ENCODE results near the gene FRK.

FRK gene

DNA sequence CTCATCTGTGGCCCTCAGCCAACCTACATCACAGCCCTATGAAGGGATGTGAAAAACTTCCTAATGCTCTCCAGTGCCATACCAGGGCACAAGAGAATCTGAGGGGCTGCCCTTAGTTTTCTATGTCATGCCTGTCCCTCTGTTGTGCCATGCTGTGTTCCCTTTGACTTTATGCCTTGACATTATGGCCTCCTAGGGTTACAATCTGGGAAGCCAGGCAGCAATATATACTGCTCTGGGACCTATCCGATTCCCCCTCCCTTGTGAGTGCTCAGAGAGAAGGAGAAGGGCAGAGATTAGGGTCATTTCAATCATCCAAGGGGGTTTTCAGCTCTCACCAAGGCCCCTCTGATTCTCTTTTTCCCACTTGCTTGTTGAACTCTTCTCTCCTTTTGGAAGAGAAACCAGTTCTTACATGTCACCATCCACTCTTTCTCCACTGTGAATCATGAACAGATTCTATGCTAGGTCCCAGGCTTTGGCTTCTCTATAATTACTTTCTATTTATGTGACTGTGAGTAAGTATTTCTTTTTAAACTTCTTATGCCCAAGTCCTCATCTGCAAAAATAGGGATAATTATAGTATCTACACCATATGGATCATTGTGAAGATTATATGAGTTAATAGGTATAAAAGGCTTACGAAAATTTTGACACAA lies 14.2 kb upstream of the FRK start:
- Histone ChIP-seq H3K4me3 (ENCODE audit: low read depth, low read length) (no peak overlapping the region), H3K36me3 (ENCODE audit: control insufficient read depth, insufficient read depth, low read length) (no peaks in the 10 kb centered on the region), H3K9me3 (ENCODE audit: control insufficient read depth, insufficient read depth, low read length) (no peaks in the 10 kb centered on the region), H3K4me1 (ENCODE audit: control insufficient read depth, insufficient read depth, low read length) (0 out of 2 replicates have a peak, but pooled peaks cover 3% of the 10 kb centered on the region), H3K9ac (ENCODE audit: low read depth, low read length) (no peak overlapping the region), H3K27ac (ENCODE audit: low read depth, low read length) (no peak overlapping the region), H3K27me3 (ENCODE audit: control insufficient read depth, insufficient read depth, low read length) (no peaks in the 10 kb centered on the region)

DNA sequence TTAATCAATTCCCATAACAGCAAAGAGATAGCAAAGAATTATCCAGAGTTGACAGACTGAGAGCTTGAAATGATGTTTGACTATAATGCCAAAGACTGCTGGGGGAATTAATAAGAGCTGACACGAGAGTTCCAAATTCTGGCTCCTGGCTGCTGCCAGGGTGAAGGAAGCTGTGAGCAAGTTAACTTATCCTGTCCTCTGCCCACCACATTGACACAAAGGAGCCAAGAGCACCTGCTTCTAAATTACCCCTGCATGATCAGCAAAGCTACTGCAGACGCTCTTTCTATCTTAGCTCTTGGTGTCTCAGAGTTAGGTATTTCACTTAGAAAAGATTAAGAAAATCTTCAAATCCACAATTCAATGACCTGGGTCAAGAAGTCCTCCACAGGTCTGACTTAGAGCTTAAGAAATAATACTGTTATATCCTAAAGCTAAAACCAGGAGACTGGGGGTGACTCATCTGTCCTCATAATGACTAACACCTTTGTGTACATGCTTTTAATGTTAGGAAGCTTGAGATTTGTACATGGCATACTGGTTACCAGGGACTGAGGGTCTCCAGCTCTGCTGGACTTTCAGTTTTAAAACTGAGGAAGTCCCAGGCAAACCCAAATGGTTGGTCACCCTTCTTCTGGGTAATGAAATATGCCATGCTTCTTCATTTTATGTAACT lies 13.2 kb upstream of the FRK start:
- H3K9me3 ChIP-seq (ENCODE audit: control insufficient read depth, insufficient read depth, low read length): no peaks in the 10 kb centered on the region
- H3K36me3 ChIP-seq (ENCODE audit: control insufficient read depth, insufficient read depth, low read length): no peaks in the 10 kb centered on the region
- H3K9ac ChIP-seq (ENCODE audit: low read depth, low read length): no peak overlapping the region
- 0 out of 2 replicates have a peak, but pooled peaks cover 6% of the 10 kb centered on the region for H3K4me1 ChIP-seq (ENCODE audit: control insufficient read depth, insufficient read depth, low read length)
- no peaks in the 10 kb centered on the region for H3K27me3 ChIP-seq (ENCODE audit: control insufficient read depth, insufficient read depth, low read length)
- no peak overlapping the region for H3K4me3 ChIP-seq (ENCODE audit: low read depth, low read length)
- no peak overlapping the region for H3K27ac ChIP-seq (ENCODE audit: low read depth, low read length)

DNA sequence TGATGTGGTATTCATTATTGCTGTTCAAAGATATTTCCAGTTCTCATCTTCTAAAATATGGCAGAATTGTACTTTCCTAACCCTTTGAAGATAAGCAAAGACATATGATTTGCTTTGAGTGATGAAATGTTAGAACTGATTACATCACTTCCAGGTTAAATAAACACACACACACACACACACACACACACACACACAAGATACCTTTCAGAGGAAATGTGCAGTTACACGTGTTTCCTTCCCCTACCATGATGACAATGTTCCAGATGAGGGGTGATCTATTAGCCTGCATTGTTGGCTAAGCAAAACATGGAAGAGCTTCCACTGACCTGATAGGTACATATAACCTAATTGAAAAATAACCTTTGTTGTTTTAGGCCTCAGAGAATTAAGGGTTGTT lies 11.7 kb upstream of the FRK start:
- Histone ChIP-seq H3K4me1 (ENCODE audit: control insufficient read depth, insufficient read depth, low read length) (0 out of 2 replicates have a peak, but pooled peaks cover 6% of the 10 kb centered on the region), H3K27me3 (ENCODE audit: control insufficient read depth, insufficient read depth, low read length) (no peaks in the 10 kb centered on the region), H3K36me3 (ENCODE audit: control insufficient read depth, insufficient read depth, low read length) (no peaks in the 10 kb centered on the region), H3K9me3 (ENCODE audit: control insufficient read depth, insufficient read depth, low read length) (no peaks in the 10 kb centered on the region), H3K4me3 (ENCODE audit: low read depth, low read length) (no peak overlapping the region), H3K9ac (ENCODE audit: low read depth, low read length) (no peak overlapping the region), H3K27ac (ENCODE audit: low read depth, low read length) (no peak overlapping the region)

DNA sequence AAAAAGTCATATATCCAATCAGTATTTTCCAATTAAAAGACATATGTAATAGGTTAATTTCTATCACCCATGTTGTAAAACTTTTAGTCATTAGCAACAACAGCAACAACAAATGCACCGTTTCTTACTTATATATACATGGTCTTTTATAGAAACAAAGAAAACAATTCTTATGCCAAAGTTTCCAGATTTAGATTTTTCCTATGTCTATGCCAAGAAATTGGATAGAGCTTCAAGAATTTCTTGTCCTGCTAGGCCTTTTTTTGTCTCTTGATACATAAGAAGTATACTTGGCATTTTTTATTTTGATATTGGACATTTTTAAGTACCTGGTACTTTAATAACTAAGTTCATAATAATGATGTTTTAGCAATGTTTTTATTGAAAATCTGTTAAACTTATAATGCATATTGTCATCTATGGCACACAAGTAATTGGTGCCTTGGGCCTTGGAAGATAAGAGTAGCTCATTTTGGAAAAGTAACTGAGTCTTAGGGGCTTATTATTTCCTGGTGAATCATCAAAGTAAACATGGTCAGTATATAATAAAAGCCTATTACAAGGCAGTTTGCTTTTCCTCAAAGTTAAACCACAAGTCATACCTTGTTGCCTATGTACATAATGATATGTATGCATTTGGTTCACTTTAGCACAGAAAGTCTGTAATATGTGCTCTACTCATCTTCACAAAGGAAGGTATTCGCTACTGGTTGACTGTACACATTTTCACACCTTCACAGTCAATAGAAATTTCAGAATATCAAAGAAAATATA lies 10.1 kb upstream of the FRK start:
- Histone ChIP-seq H3K9ac (ENCODE audit: low read depth, low read length) (no peak overlapping the region), H3K4me1 (ENCODE audit: control insufficient read depth, insufficient read depth, low read length) (0 out of 2 replicates have a peak, but pooled peaks cover 6% of the 10 kb centered on the region), H3K36me3 (ENCODE audit: control insufficient read depth, insufficient read depth, low read length) (no peaks in the 10 kb centered on the region), H3K4me3 (ENCODE audit: low read depth, low read length) (no peak overlapping the region), H3K27ac (ENCODE audit: low read depth, low read length) (no peak overlapping the region), H3K9me3 (ENCODE audit: control insufficient read depth, insufficient read depth, low read length) (no peaks in the 10 kb centered on the region), H3K27me3 (ENCODE audit: control insufficient read depth, insufficient read depth, low read length) (no peaks in the 10 kb centered on the region)

DNA sequence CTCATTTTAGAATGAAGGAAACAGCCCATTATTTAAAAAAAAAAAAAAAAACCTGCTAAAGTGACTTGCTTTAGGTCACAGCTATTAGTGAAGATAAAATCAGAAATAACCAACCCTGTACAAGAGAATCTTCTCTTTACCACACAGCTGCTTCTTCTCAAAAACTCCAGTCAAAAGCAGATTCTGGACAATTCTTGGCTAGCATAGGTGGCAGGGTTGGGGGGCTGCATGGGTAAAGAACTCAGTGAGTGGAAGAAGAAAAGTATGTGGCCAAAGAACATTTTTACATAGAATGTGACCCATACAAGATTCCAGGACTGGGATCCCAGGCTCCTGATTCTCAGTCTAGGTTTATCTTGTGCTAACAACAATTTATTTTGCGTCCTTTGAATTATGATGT lies 9.4 kb upstream of the FRK start:
- Histone ChIP-seq H3K4me1 (ENCODE audit: control insufficient read depth, insufficient read depth, low read length) (0 out of 2 replicates have a peak, but pooled peaks cover 6% of the 10 kb centered on the region), H3K9me3 (ENCODE audit: control insufficient read depth, insufficient read depth, low read length) (no peaks in the 10 kb centered on the region), H3K36me3 (ENCODE audit: control insufficient read depth, insufficient read depth, low read length) (no peaks in the 10 kb centered on the region), H3K9ac (ENCODE audit: low read depth, low read length) (no peak overlapping the region), H3K27ac (ENCODE audit: low read depth, low read length) (no peak overlapping the region), H3K4me3 (ENCODE audit: low read depth, low read length) (no peak overlapping the region), H3K27me3 (ENCODE audit: control insufficient read depth, insufficient read depth, low read length) (no peaks in the 10 kb centered on the region)

DNA sequence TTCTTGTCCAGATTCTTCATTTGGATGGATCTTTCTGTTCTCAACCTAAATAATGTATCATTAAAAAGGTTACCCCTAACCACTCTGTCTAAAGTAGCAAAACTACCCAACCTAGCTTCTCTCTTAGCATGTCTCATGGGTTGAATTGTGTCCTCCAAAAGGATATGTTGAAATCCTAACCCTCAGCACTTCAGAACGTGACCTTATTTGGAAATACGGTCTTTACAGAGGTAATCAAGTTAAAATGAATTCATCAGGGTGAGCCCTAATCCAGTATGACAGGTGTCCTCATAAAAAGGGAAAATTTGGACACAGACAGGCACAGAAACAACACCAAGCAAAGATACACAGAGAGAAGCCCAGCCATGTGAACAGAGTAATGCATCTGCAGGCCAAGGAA lies 6.1 kb upstream of the FRK start:
- H3K36me3 ChIP-seq (ENCODE audit: control insufficient read depth, insufficient read depth, low read length): no peaks in the 10 kb centered on the region
- H3K9ac ChIP-seq (ENCODE audit: low read depth, low read length): no peak overlapping the region
- no peak overlapping the region for H3K27ac ChIP-seq (ENCODE audit: low read depth, low read length)
- no peak overlapping the region for H3K4me3 ChIP-seq (ENCODE audit: low read depth, low read length)
- 0 out of 2 replicates have a peak, but pooled peaks cover 8% of the 10 kb centered on the region for H3K4me1 ChIP-seq (ENCODE audit: control insufficient read depth, insufficient read depth, low read length)
- no peaks in the 10 kb centered on the region for H3K9me3 ChIP-seq (ENCODE audit: control insufficient read depth, insufficient read depth, low read length)
- H3K27me3 ChIP-seq (ENCODE audit: control insufficient read depth, insufficient read depth, low read length): no peaks in the 10 kb centered on the region

DNA sequence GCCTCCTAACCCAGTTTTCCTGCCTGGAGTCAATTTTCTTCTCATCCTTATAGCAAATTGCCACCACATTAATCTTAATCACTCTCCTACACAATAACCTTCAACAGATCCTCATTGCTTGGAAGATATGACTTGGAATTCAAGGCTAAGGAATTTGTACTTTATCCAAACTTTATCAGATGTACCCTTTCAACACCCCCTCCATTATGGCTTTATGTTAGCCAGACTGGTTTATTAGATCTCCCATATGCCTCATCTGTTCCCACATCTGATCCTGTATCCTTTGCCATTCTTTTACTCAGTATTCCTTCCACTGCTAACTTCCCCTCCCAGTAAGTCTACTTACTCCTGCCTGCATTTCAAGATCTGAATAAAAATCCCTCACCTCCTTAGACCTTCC lies 4.0 kb upstream of the FRK start:
- H3K4me3 ChIP-seq (ENCODE audit: low read depth, low read length): no peak overlapping the region
- no peaks in the 10 kb centered on the region for H3K9me3 ChIP-seq (ENCODE audit: control insufficient read depth, insufficient read depth, low read length)
- no peak overlapping the region for H3K9ac ChIP-seq (ENCODE audit: low read depth, low read length)
- H3K4me1 ChIP-seq (ENCODE audit: control insufficient read depth, insufficient read depth, low read length): peaks cover 8% of the 10 kb centered on the region; the same call in 1 of the 2 replicates
- H3K27ac ChIP-seq (ENCODE audit: low read depth, low read length): no peak overlapping the region
- no peaks in the 10 kb centered on the region for H3K27me3 ChIP-seq (ENCODE audit: control insufficient read depth, insufficient read depth, low read length)
- H3K36me3 ChIP-seq (ENCODE audit: control insufficient read depth, insufficient read depth, low read length): no peaks in the 10 kb centered on the region

DNA sequence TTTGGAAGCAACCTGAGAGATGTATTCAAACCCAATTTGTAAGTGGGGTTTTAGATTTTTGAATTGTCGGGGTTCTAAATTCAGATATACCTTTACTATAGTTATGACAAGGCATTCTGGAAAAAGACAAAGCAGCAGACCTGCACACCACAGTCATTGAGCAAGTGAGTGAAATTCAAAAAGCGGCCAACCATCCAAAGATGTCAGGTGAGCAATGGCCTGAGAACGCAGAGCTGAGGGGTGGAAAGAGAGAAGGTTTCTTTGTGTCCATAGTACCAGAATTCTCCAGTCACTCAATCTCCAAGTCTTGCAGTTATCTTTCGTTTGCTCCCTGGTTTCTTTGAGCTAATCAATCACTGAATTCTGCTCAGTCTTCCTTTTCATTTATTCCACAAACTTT lies 1.8 kb upstream of the FRK start:
- Histone ChIP-seq H3K9ac (ENCODE audit: low read depth, low read length) (no peak overlapping the region), H3K27ac (ENCODE audit: low read depth, low read length) (no peak overlapping the region), H3K4me1 (ENCODE audit: control insufficient read depth, insufficient read depth, low read length) (peaks cover 8% of the 10 kb centered on the region; the same call in 1 of the 2 replicates), H3K27me3 (ENCODE audit: control insufficient read depth, insufficient read depth, low read length) (no peaks in the 10 kb centered on the region), H3K9me3 (ENCODE audit: control insufficient read depth, insufficient read depth, low read length) (no peaks in the 10 kb centered on the region), H3K4me3 (ENCODE audit: low read depth, low read length) (no peak overlapping the region), H3K36me3 (ENCODE audit: control insufficient read depth, insufficient read depth, low read length) (no peaks in the 10 kb centered on the region)

DNA sequence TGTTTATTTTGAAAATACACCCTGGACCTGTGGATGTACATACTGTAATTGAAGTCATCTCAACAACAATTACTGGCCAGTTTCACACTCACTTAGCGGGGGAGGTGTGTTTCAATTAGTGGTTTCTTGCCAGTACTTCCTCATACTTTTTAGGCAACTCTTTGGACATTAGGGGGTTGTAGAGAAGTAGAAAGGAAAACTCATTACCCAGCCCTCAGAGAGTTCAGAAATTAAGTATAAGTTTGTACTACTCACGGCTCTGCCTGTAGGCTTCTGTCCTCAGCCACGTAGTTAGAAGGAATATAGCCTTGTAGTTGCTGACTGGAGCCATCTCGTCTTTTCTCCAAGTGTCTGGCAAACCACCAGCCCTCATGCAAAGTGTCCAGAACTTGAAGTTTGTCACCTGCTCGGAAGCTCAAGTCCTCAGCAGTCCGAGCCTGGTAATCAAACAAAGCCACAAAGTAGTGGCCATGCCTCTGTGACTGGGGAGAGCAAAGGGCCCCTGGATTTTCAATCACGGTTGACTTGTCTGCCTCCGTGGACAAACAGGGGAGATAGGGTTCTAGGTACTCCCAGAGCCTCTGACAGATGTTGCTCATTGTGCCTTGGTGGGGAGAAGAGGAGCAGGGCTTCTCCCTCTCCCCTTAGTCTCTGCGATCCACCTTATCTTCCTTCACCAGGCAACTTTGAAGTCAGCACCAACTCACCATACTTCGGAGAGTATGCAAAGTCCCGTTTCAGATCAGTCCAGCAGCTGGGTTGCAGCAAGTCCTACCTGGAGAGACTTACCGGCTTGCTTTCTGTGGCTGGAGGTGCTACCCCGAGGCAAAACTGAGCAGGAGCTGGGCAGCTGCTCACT lies 749 bp downstream of the FRK start:
- Histone ChIP-seq H3K4me3 (ENCODE audit: low read depth, low read length) (no peak overlapping the region), H3K4me1 (ENCODE audit: control insufficient read depth, insufficient read depth, low read length) (peaks cover 8% of the 10 kb centered on the region; the same call in 1 of the 2 replicates), H3K27me3 (ENCODE audit: control insufficient read depth, insufficient read depth, low read length) (no peaks in the 10 kb centered on the region), H3K9ac (ENCODE audit: low read depth, low read length) (no peak overlapping the region), H3K27ac (ENCODE audit: low read depth, low read length) (no peak overlapping the region), H3K9me3 (ENCODE audit: control insufficient read depth, insufficient read depth, low read length) (no peaks in the 10 kb centered on the region), H3K36me3 (ENCODE audit: control insufficient read depth, insufficient read depth, low read length) (no peaks in the 10 kb centered on the region)

DNA sequence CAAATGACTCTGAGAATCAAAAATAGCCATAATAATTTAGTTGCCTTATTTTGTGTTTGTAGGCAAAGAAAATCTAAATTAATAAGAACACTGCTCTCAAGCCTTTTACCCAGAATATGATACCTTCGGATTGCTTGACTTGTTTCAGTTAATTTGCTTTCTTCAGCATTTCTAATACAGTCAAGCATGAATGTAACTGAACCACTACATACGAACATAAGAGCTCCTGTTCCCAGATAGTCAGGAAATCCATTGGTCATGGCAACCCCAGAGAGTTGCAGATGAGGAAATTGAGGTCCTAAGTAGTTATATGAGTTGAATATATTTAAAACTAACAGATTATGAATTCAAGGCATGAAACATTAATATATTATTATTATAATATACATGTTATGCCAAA lies 2.9 kb downstream of the FRK start:
- Histone ChIP-seq H3K27ac (ENCODE audit: low read depth, low read length) (no peak overlapping the region), H3K9me3 (ENCODE audit: control insufficient read depth, insufficient read depth, low read length) (no peaks in the 10 kb centered on the region), H3K4me1 (ENCODE audit: control insufficient read depth, insufficient read depth, low read length) (peaks cover 5% of the 10 kb centered on the region; the same call in 1 of the 2 replicates), H3K4me3 (ENCODE audit: low read depth, low read length) (no peak overlapping the region), H3K36me3 (ENCODE audit: control insufficient read depth, insufficient read depth, low read length) (no peaks in the 10 kb centered on the region), H3K9ac (ENCODE audit: low read depth, low read length) (no peak overlapping the region), H3K27me3 (ENCODE audit: control insufficient read depth, insufficient read depth, low read length) (no peaks in the 10 kb centered on the region)

Measured in HUES48 (cell line).